ENCODE measurements around the gene AEBP1.

DNA sequence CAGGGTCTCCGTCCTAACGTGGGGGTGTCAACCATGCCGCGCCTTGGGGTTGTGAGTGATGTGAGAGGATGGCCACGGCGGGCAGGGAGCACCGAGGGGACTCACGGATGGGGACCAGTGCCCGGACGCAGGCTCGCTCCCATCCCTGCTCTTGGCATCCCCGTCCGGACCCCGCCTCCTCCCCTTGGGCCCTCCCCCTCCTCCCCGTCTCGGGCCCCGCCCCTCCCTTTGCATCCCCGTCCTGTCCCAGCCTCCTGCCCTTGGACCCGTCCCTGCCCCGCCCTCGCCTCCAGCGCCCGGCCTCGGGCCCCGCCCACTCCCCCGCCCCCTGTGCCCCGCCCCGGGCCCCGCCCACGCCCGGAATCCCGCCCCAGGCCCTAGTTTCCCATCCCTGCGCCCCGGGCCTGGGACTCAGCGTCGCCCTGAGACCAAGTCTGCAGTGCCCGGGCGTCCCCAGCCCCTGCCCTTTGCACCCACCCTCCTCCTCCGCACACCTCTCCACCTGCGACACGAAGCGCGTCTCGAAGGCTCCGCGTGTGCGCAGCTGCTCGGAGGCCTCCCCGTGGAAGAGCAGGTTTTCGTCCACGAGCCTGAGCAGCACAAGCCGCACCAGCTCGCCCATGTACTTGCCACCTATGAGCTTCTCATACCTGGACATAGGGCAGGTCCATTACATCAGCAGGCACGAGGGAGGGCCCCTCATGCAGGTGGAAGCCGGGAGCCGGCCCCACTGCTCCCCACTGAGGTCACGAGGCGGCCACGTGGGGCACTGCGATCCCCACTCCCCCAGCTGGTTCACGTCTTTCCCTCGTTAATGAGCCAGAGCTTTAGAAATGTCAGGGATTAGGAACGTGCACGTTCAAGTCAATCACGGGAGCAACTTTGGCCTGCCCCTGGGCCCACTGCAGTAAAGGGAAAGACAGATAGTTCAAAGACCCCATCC lies 42.1 kb downstream of the AEBP1 start:
- TF ChIP-seq, protein P1, sequence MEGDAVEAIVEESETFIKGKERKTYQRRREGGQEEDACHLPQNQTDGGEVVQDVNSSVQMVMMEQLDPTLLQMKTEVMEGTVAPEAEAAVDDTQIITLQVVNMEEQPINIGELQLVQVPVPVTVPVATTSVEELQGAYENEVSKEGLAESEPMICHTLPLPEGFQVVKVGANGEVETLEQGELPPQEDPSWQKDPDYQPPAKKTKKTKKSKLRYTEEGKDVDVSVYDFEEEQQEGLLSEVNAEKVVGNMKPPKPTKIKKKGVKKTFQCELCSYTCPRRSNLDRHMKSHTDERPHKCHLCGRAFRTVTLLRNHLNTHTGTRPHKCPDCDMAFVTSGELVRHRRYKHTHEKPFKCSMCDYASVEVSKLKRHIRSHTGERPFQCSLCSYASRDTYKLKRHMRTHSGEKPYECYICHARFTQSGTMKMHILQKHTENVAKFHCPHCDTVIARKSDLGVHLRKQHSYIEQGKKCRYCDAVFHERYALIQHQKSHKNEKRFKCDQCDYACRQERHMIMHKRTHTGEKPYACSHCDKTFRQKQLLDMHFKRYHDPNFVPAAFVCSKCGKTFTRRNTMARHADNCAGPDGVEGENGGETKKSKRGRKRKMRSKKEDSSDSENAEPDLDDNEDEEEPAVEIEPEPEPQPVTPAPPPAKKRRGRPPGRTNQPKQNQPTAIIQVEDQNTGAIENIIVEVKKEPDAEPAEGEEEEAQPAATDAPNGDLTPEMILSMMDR (IDR thresholded peaks at IDR 0.05): no peak
- TF ChIP-seq POLR2A (IDR thresholded peaks at IDR 0.05): no peak
